Activated CD8-positive, alpha-beta memory T cell treated with anti-CD3 and anti-CD28 coated beads, Interleukin-2, amount 50 U/mL, for 4 hours (primary cell): Measurements from ENCODE around the gene EIF4EBP2.

Experiments used
- DNase-seq: peaks from one replicate; pipeline ENCODE4 v3.0.0-alpha.2; 2020

The EIF4EBP2 gene

GRCh38 chr10:70462349-70462984 lies 58.5 kb downstream of the EIF4EBP2 start:
- DNase-seq: no peak

- no peak for DNase-seq
Measured at GRCh38 chr10:70465278-70465677, 61.3 kb downstream of the EIF4EBP2 start.

- DNase-seq: no peak
Measured at GRCh38 chr10:70465832-70466231, 61.9 kb downstream of the EIF4EBP2 start.

- DNase-seq: no peak
Measured at GRCh38 chr10:70466951-70467350, 63.0 kb downstream of the EIF4EBP2 start.

GRCh38 chr10:70472799-70473454 lies 69.0 kb downstream of the EIF4EBP2 start:
- no peak for DNase-seq

GRCh38 chr10:70474780-70475179 lies 70.8 kb downstream of the EIF4EBP2 start:
- no peak for DNase-seq

GRCh38 chr10:70475661-70476060 lies 71.7 kb downstream of the EIF4EBP2 start:
- DNase-seq: no peak

GRCh38 chr10:70476249-70477035 lies 72.5 kb downstream of the EIF4EBP2 start:
- no peak for DNase-seq

GRCh38 chr10:70477661-70478162 lies 73.8 kb downstream of the EIF4EBP2 start:
- DNase-seq: peak; percentile 85
